Endothelial cell of umbilical vein (primary cell): Measurements from ENCODE around the gene SAMMSON.

Source experiments
- EZH2 ChIP-seq: IDR thresholded peaks from 2 replicates; pipeline ENCODE4 v1.6.1; 2012; ENCODE audit warnings: borderline replicate concordance, low read depth, mild to moderate bottlenecking, moderate library complexity, low read length, inconsistent platforms; ENCODE audit not compliant: severe bottlenecking
- FOS ChIP-seq: IDR thresholded peaks from 2 replicates; pipeline ENCODE4 v1.6.1; 2011; ENCODE audit warnings: mild to moderate bottlenecking, low read length, moderate library complexity, borderline replicate concordance; ENCODE audit not compliant: insufficient read depth
- MYC ChIP-seq: IDR thresholded peaks from one replicate; pipeline ENCODE4 v1.6.1; 2011; ENCODE audit warnings: mild to moderate bottlenecking, low read depth, low read length
- POLR2A ChIP-seq: IDR thresholded peaks from 2 replicates; pipeline ENCODE4 v1.6.1; 2012; ENCODE audit warnings: low read depth, mild to moderate bottlenecking, control low read depth, low read length
- POLR2AphosphoS5 ChIP-seq: IDR thresholded peaks from 2 replicates; pipeline ENCODE4 v1.6.1; 2012; ENCODE audit warnings: low read depth, mild to moderate bottlenecking, control low read depth, low read length, moderate library complexity; ENCODE audit not compliant: insufficient read depth
- TF ChIP-seq, protein P1 (sequence below), 2 donors: IDR thresholded peaks; 1 replicate in 1 of 2; 2 replicates in 1 of 2; pipeline ENCODE4 v1.5.1; 2011; ENCODE audit warnings: low read length in 2 of 2, mild to moderate bottlenecking in 2 of 2, moderate library complexity in 2 of 2, control low read depth in 1 of 2, inconsistent platforms in 1 of 2, low read depth in 1 of 2; ENCODE audit not compliant: insufficient read depth in 1 of 2; ENCODE audit errors: extremely low read depth in 1 of 2

DNA sequence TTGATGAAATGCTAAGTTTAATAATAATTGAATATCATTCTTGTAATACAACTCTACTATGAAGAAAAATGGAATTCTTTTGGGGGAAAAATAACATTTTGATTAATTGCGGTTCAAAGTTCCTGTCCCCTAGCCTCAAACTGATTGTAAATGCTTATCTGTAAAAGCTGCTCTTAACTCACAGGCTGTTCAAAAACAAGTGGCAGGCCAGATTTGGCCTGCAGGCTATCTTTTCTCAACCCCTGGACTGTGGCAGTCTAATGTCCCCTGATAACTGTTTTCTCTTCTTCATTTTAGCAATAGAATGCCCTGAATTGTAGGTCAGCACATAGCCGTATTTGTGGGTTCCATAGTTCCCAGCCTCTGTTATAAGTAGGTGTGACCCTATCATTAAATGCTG lies 23.5 kb upstream of the SAMMSON start:
- TF ChIP-seq, protein P1, sequence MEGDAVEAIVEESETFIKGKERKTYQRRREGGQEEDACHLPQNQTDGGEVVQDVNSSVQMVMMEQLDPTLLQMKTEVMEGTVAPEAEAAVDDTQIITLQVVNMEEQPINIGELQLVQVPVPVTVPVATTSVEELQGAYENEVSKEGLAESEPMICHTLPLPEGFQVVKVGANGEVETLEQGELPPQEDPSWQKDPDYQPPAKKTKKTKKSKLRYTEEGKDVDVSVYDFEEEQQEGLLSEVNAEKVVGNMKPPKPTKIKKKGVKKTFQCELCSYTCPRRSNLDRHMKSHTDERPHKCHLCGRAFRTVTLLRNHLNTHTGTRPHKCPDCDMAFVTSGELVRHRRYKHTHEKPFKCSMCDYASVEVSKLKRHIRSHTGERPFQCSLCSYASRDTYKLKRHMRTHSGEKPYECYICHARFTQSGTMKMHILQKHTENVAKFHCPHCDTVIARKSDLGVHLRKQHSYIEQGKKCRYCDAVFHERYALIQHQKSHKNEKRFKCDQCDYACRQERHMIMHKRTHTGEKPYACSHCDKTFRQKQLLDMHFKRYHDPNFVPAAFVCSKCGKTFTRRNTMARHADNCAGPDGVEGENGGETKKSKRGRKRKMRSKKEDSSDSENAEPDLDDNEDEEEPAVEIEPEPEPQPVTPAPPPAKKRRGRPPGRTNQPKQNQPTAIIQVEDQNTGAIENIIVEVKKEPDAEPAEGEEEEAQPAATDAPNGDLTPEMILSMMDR (IDR thresholded peaks at IDR 0.05; ENCODE audit: extremely low read depth in 1 of 2, insufficient read depth in 1 of 2, low read depth in 1 of 2, low read length in 2 of 2), result no peak
- TF ChIP-seq POLR2A, result no peak
- TF ChIP-seq EZH2, result no peak
- TF ChIP-seq MYC, result no peak
- no peak for TF ChIP-seq POLR2AphosphoS5
- TF ChIP-seq FOS, result no peak
